Activated B cell treated with CpG ODN at 0.5 μM for 24 hours (primary cell): ENCODE results near the gene ANKFY1. TPM values are rescaled to one million over a fixed set of nuclear protein-coding genes. Genes with fewer than 3 reads are reported as not detected.

ENCODE experiments used
- ATAC-seq: fragments of 200-7000 bp; cut with Tn5 transposase; one replicate; pipeline ENCODE4 v1.10.0; 2021; ENCODE audit warnings: low read depth, mild to moderate bottlenecking, moderate library complexity
- CTCF ChIA-PET: fragments of 350-600 bp; sonication (Branson Sonifier 250); formaldehyde crosslinking; loops from one replicate; lab custom pipeline; 2021; ENCODE audit warnings: antibody characterized with exemption; lab: Charles Lee
- POLR2A ChIA-PET: fragments of 350-600 bp; sonication (Branson Sonifier 250); formaldehyde crosslinking; loops from one replicate; lab custom pipeline; 2021; ENCODE audit warnings: antibody characterized with exemption; lab: Charles Lee
- DNase-seq: peaks from one replicate; pipeline ENCODE4 v3.0.0; 2022
- H3K27ac Mint-ChIP-seq: one replicate; pipeline ENCODE4 v1.8.0; 2020; ENCODE audit warnings: mixed read lengths
- H3K27me3 Mint-ChIP-seq: one replicate; pipeline ENCODE4 v1.8.0; 2021; ENCODE audit warnings: mixed read lengths
- H3K36me3 Mint-ChIP-seq: one replicate; pipeline ENCODE4 v1.8.0; 2021; ENCODE audit warnings: low read depth, mixed read lengths
- H3K4me1 Mint-ChIP-seq: one replicate; pipeline ENCODE4 v1.8.0; 2021; ENCODE audit warnings: mixed read lengths
- H3K4me3 Mint-ChIP-seq: one replicate; pipeline ENCODE4 v1.8.0; 2020; ENCODE audit warnings: mild to moderate bottlenecking, mixed read lengths
- H3K9me3 Mint-ChIP-seq: one replicate; pipeline ENCODE4 v1.8.0; 2020; ENCODE audit warnings: mixed read lengths
- intact Hi-C: fragments of 100-400 bp; cut with micrococcal nuclease; formaldehyde crosslinking; loops from one replicate; pipeline ENCODE4 v1.15.1; 2024
- total RNA-seq: library from RNA; stranded (reverse); gene quantifications from 2 replicates; pipeline ENCODE4 v1.2.3, GENCODE V29; 2022
- TF ChIP-seq, protein P1 (sequence below): fragments of 200-600 bp; IDR thresholded peaks from one replicate; pipeline ENCODE4 v1.8.0; 2022; ENCODE audit warnings: antibody characterized with exemption, mild to moderate bottlenecking

The ANKFY1 gene
- total RNA-seq, 1 donor from 2014 or later = 50.2 TPM

- DNase-seq (no peak), ATAC-seq (no peak)
- CTCF ChIA-PET = no interaction called here
- Mint-ChIP-seq H3K4me3 (no peak overlapping the region), H3K4me1 (no peaks in the 10 kb centered on the region), H3K9me3 (no peaks in the 10 kb centered on the region), H3K27me3 (no peaks in the 10 kb centered on the region), H3K27ac (no peak overlapping the region), H3K36me3 (peaks cover 56% of the 10 kb centered on the region)
- POLR2A ChIA-PET = no interaction called here
- intact Hi-C loops = no loop called here
- TF ChIP-seq, protein P1, sequence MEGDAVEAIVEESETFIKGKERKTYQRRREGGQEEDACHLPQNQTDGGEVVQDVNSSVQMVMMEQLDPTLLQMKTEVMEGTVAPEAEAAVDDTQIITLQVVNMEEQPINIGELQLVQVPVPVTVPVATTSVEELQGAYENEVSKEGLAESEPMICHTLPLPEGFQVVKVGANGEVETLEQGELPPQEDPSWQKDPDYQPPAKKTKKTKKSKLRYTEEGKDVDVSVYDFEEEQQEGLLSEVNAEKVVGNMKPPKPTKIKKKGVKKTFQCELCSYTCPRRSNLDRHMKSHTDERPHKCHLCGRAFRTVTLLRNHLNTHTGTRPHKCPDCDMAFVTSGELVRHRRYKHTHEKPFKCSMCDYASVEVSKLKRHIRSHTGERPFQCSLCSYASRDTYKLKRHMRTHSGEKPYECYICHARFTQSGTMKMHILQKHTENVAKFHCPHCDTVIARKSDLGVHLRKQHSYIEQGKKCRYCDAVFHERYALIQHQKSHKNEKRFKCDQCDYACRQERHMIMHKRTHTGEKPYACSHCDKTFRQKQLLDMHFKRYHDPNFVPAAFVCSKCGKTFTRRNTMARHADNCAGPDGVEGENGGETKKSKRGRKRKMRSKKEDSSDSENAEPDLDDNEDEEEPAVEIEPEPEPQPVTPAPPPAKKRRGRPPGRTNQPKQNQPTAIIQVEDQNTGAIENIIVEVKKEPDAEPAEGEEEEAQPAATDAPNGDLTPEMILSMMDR = no peak
Observed at GRCh38 chr17:4232168-4232813, 31.5 kb downstream of the ANKFY1 start.

DNA sequence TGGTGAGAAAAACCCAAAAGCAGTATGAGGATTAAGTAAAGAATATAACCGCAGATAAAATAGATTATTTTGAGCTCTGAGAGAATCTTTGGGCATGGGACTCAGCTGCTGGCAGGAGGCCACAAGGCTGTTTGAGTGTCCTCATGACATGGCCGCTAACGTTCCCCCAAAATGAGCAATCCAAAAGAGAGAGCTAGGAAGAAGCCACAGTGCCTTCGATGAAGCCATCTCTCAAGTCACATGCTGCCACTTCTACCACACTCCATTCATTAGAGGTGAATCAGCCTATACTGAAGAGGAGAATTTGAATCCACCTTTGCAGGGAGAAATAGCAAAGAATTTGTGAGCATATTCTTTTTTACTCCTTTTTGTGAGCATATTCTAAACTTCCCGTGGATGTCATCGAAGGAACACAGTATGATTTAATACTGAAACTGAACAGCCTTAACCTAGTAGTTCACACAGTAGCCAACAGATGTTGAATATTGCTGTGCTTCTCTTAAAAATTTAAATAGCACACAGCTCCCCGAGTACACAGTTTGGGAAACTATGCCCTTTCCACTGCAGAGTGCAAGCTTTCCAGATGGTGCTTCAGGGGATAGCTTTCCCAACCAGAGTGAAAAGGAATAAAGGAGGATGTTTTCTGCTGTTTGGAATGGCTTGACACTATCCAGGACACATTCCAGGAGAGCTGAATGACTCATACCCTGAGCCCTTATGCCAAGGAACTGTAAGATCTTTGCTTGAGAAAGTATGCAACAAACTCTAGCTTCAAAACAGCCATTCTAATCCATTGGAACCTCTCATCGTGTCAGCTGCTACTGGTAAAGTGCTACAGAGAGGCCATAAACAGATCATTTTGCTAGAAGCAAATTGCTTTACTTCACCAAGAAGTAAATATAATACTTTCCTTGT lies 33.9 kb downstream of the ANKFY1 start:
- no peak overlapping the region for H3K27ac Mint-ChIP-seq
- TF ChIP-seq, protein P1 = no peak
- no peaks in the 10 kb centered on the region for H3K9me3 Mint-ChIP-seq
- H3K27me3 Mint-ChIP-seq = no peaks in the 10 kb centered on the region
- POLR2A ChIA-PET = no interaction called here
- CTCF ChIA-PET = interaction anchor here (1.0 kb wide), 1 partner anchor 191 kb away, joined by 3 read pairs; no protein-coding TSS in a partner anchor
- intact Hi-C loops = no loop called here
- DNase-seq (no peak), ATAC-seq (no peak)
- peaks cover 49% of the 10 kb centered on the region for H3K36me3 Mint-ChIP-seq
- H3K4me1 Mint-ChIP-seq = no peaks in the 10 kb centered on the region
- no peak overlapping the region for H3K4me3 Mint-ChIP-seq

GRCh38 chr17:4221899-4222659 lies 41.7 kb downstream of the ANKFY1 start:
- Mint-ChIP-seq H3K4me1 (no peaks in the 10 kb centered on the region), H3K4me3 (no peak overlapping the region), H3K27ac (no peak overlapping the region), H3K9me3 (no peaks in the 10 kb centered on the region), H3K27me3 (no peaks in the 10 kb centered on the region), H3K36me3 (peaks cover 29% of the 10 kb centered on the region)
- TF ChIP-seq, protein P1 = no peak
- no peak for ATAC-seq
- ChIA-PET POLR2A (no interaction called here), CTCF (no interaction called here)
- no peak for DNase-seq
- intact Hi-C loops = no loop called here

- intact Hi-C loops = no loop called here
- ChIA-PET POLR2A (no interaction called here), CTCF (no interaction called here)
- no peak for DNase-seq
- Mint-ChIP-seq H3K4me1 (peaks cover 3% of the 10 kb centered on the region), H3K4me3 (no peak overlapping the region), H3K27ac (no peak overlapping the region), H3K36me3 (peaks cover 32% of the 10 kb centered on the region), H3K27me3 (no peaks in the 10 kb centered on the region), H3K9me3 (no peaks in the 10 kb centered on the region)
- TF ChIP-seq, protein P1 = no peak
- no peak for ATAC-seq
Observed at GRCh38 chr17:4221163-4221562, 42.6 kb downstream of the ANKFY1 start.
